BE2C (cell line): ENCODE measurements around the gene FN3KRP.

Experiments
- DNase-seq: peaks from one replicate; pipeline ENCODE4 v3.0.0-alpha.2; 2020
- H3K27me3 ChIP-seq: fragments of 250-450 bp; sonication (Bioruptor Pico); 2 replicates; pipeline ENCODE4 v1.5.1; 2020; ENCODE audit warnings: mild to moderate bottlenecking
- H3K36me3 ChIP-seq: fragments of 250-450 bp; sonication (Bioruptor Pico); 2 replicates; pipeline ENCODE4 v1.5.1; 2020; ENCODE audit warnings: mild to moderate bottlenecking
- H3K4me1 ChIP-seq: fragments of 250-450 bp; sonication (Bioruptor Pico); 2 replicates; pipeline ENCODE4 v1.5.1; 2020
- H3K4me3 ChIP-seq: 2 replicates; pipeline ENCODE4 v1.5.1; 2011; ENCODE audit warnings: low read depth, low read length
- H3K9me3 ChIP-seq: fragments of 250-450 bp; sonication (Bioruptor Pico); 2 replicates; pipeline ENCODE4 v1.5.1; 2020
- TF ChIP-seq, protein P1 (sequence below): IDR thresholded peaks from 2 replicates; pipeline ENCODE4 v1.5.1; 2012; ENCODE audit warnings: mild to moderate bottlenecking, low read depth, low read length

The FN3KRP gene

DNA sequence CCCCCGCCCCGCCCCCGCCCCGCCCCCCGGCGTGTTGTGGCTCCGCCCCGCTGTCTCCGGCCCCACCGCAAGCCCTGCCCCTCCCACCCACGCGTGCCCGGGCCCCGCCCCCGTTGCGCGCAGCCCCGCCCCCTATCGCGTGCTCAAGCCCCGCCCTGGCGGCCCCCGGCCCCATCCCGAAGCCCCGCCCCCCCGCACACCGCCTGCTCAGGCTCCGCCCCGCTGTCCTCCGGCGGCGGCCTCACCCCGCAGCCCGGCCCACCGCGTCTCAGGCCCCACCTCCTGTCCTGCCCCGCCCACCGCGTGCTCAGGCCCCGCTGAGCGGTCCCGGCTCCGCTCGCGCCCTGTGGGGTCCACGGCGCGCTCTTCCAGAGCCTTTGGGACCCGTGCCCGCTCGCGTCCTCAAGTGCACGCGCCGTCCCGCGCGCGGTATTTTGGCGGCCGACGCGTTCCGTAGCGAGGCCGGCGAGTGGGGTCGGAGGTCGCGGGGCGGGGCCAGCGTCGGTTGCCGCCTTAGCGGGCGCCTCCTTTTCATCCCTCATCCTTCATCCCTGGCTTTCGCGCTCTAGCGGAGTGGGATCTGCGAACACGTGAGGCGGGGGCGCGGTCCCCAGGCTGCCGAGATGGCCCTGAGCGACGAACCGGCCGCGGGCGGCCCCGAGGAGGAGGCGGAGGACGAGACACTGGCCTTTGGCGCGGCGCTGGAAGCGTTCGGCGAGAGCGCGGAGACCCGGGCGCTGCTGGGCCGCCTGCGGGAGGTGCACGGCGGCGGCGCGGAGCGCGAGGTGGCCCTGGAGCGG lies 35.3 kb downstream of the FN3KRP start, which contains the start of gene TBCD:
TBCD (plus strand) TSS at position 495 of the 800 bp plus-strand sequence; CDS start at position 624, 129 bp downstream.
- H3K36me3 ChIP-seq: no peaks in the 10 kb centered on the region; the same call in 1 of the 2 replicates
- peak; percentile 95 for DNase-seq
- TF ChIP-seq, protein P1, sequence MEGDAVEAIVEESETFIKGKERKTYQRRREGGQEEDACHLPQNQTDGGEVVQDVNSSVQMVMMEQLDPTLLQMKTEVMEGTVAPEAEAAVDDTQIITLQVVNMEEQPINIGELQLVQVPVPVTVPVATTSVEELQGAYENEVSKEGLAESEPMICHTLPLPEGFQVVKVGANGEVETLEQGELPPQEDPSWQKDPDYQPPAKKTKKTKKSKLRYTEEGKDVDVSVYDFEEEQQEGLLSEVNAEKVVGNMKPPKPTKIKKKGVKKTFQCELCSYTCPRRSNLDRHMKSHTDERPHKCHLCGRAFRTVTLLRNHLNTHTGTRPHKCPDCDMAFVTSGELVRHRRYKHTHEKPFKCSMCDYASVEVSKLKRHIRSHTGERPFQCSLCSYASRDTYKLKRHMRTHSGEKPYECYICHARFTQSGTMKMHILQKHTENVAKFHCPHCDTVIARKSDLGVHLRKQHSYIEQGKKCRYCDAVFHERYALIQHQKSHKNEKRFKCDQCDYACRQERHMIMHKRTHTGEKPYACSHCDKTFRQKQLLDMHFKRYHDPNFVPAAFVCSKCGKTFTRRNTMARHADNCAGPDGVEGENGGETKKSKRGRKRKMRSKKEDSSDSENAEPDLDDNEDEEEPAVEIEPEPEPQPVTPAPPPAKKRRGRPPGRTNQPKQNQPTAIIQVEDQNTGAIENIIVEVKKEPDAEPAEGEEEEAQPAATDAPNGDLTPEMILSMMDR: no peak

DNA sequence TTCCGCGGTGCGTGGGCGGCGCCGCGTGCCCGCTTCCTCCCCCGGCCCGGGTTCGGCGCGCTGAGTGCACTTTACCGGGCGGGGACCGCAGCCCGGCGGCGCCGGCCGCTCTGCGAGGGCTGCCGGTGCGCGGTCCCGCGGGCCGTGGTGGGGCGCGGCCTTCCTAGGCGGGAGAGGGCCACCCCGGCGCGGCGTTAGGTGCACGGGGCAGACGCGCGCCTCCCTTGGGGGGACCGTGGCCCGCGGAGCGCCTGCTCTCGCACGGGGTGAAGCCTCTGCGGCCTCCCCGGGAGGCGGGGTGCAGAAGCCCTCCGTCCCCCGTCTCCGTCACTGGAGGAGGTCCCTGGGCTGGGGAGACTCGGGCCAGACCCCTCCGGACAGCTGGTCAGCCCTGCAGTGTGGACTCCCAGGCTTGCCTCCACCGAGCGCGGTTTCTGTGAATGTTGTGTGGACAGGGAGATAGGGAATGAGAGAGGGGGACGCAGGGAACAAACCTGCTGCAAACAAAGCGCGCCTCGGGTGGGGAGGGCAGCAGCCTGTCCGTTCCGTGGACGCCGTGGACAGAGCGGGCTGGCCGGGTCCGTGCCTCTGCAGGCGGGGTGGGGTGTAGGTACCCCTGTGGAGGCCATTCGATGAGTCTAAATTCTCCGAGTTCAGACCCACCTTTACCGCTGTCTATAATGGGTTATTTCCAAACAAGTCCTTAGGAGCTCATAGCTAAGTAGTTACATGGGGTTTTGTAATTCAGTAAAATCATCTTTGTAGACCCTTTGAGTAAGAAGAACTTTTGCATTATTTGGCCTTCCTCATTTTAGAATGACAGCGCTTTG lies 36.1 kb downstream of the FN3KRP start:
- H3K27me3 ChIP-seq: no peaks in the 10 kb centered on the region
- TF ChIP-seq, protein P1: no peak
- DNase-seq: peak; percentile 34
- no peaks in the 10 kb centered on the region; the same call in 1 of the 2 replicates for H3K36me3 ChIP-seq
- H3K4me3 ChIP-seq: peak overlapping the region; percentile 81
- no peaks in the 10 kb centered on the region for H3K9me3 ChIP-seq
- no peaks in the 10 kb centered on the region for H3K4me1 ChIP-seq

More for the DNA sequence above, 35.3 kb downstream of the FN3KRP start, which contains the start of gene TBCD:
- peak within 1 kb of the TSS; percentile 81 for H3K4me3 ChIP-seq
- H3K27me3 ChIP-seq: no peaks in the 10 kb centered on the region
- H3K4me1 ChIP-seq: no peaks in the 10 kb centered on the region
- H3K9me3 ChIP-seq: no peaks in the 10 kb centered on the region

- TF ChIP-seq, protein P1: no peak
- no peak for DNase-seq
- H3K36me3 ChIP-seq: no peaks in the 10 kb centered on the region; the same call in 1 of the 2 replicates
Observed at GRCh38 chr17:82753201-82753464, 36.6 kb downstream of the FN3KRP start.

DNA sequence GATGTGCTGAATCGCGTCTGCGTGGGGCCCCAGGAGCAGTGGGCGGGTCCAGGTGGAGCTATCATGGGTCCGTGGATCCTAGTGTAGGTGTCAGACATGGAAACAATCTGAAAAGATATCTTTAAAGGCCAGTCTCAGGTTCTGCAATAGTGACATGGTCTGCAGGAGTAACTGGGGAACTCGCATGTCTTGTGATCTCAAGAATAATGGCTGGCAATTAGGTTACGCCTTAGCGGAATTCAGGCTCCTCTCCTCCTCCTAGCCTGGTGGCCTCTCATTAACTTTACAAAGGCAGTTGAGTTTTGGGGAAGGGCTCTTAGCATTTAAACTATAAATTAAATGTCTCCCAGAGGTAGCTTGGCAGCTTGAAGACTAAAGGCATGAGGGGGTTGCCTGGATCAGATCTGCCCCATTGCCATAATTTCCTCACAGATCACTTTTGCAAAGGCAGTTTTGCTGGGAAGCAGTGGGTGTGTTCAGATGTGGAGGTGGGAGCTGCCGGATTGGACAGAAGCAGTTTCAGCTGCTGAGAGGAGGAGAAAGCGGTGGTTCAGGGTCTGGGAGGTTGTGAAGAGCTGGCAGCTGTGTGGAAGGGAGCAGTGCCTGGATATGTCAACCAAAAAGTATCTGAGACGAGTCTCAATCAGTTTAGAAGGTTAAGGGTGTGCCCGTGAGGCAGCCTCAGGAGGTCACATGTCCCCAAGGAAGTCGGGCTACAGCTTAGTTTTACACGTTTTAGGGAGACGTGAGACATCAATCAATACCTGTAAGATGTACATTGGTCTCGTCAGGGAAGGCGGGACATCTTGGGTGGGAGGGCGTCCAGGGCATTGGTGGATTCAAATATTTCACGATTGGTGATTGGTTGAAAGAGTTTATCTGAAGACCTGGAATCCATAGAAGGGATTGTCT lies 38.0 kb downstream of the FN3KRP start:
- no peaks in the 10 kb centered on the region for H3K4me1 ChIP-seq
- H3K36me3 ChIP-seq: no peaks in the 10 kb centered on the region; the same call in 1 of the 2 replicates
- H3K9me3 ChIP-seq: no peaks in the 10 kb centered on the region
- no peaks in the 10 kb centered on the region for H3K27me3 ChIP-seq
- DNase-seq: no peak
- TF ChIP-seq, protein P1: no peak
- no peak overlapping the region for H3K4me3 ChIP-seq

More at GRCh38 chr17:82753201-82753464, 36.6 kb downstream of the FN3KRP start:
- H3K27me3 ChIP-seq: no peaks in the 10 kb centered on the region
- no peaks in the 10 kb centered on the region for H3K9me3 ChIP-seq
- H3K4me3 ChIP-seq: peak overlapping the region; percentile 81
- H3K4me1 ChIP-seq: no peaks in the 10 kb centered on the region

GRCh38 chr17:82756166-82756565 lies 39.7 kb downstream of the FN3KRP start:
- no peak overlapping the region for H3K4me3 ChIP-seq
- TF ChIP-seq, protein P1: no peak

More at GRCh38 chr17:82756166-82756565, 39.7 kb downstream of the FN3KRP start:
- no peaks in the 10 kb centered on the region for H3K9me3 ChIP-seq
- no peaks in the 10 kb centered on the region for H3K4me1 ChIP-seq
- no peak for DNase-seq
- H3K27me3 ChIP-seq: no peaks in the 10 kb centered on the region
- H3K36me3 ChIP-seq: peaks cover 3% of the 10 kb centered on the region; the same call in 1 of the 2 replicates
